Jurkat, Clone E6-1 (cell line): ENCODE measurements around the gene LRMDA.

ENCODE experiments used
- DNase-seq: peaks from one replicate; pipeline ENCODE4 v3.0.0-alpha.2; 2011; ENCODE audit warnings: low read depth, low spot score
- H3K4me3 ChIP-seq: 2 replicates; pipeline ENCODE4 v1.5.1; 2011; ENCODE audit warnings: mild to moderate bottlenecking, low read length, control low read depth, moderate library complexity

LRMDA gene

DNA sequence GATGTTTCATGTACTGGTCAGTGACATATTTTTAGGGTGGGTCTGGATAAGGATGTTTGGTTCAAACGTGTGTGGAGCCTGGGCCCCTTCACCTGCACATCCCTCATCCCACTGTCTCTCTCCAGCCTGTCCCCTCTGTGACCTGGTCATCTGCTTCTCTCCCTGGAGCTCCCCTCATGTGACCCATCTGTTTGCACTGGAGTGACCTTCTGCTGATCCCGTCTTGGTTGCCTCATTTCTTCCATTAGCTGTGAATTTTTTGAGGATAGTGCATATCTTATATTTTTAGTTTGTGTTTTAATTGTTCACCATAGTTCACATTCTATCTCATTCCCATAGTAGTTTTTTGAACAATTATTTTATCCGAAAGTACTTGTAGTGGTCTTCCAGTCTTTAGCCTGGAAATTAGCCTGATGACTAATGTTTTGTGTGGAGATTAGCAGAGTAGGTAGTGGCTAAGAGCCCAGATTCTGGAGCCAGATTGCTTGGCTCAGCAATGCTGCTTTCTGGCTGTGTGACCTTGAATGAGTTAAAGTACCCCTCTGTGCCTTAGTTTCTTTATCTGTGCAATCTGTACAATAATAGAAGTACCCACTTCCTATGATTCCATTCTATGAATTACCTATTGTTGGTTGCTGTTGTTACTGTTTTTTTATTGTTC, 224.5 kb downstream of the LRMDA start:
- no peak for DNase-seq
- H3K4me3 ChIP-seq, result no peak overlapping the region

DNA sequence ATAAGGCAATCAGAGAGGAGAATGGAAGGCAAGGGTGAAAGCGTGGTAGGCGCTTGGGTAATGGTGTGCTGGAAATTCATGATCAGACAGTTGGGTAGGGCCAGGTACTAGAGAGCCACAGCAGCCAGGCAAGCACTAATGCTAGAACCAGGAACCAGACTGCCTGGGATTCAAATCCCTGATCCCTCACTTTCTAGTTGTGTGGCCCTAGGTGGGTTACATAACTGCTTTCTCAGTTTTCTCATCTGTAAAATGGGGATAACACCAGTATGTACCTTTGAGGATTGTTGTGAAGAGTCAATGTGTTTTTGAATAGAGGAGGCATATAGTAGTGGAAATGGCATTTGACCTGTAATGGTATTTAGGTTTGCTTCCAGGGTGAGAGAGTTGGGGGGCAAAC, 225.9 kb downstream of the LRMDA start:
- H3K4me3 ChIP-seq, result no peak overlapping the region
- DNase-seq, result no peak

DNA sequence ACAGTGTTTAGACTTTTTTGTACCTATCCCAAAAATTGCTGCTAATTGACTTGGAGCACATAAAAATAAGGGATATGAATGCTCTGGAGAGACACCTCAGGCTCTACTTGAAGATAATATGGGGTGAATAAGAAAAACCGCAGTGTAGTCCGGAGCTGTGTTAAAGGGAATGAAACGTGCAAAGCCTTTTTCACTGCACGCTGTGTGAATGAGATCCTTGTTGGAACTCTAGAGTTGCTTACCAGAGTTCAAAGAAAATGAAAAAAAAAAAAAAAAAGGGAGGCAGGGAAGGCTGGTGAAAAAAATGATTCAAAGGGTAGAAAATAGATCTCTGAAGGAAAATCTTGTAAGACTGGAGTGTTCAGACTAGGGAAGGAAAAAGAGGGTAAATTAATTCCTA, 226.6 kb downstream of the LRMDA start:
- H3K4me3 ChIP-seq, result no peak overlapping the region
- DNase-seq, result no peak

DNA sequence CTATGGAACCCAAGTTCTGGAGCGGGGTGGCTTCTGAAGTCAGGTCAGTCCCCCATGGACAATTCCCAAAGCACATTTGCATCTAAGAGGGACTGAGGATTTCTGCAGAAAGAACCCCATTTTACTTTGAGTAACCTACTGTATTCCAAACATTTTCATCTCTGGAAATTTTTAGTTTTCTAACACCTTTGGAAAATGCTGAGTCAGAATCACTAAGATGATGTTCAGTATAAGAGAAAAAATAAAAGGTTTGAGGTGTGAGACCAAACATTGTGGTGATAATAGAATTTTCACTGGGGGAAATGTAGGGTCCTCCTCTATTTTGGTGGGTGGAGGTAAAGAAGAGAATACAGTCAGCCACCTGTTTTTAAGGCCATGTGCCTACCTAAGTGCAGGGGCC, 227.1 kb downstream of the LRMDA start:
- DNase-seq, result no peak
- H3K4me3 ChIP-seq, result no peak overlapping the region

DNA sequence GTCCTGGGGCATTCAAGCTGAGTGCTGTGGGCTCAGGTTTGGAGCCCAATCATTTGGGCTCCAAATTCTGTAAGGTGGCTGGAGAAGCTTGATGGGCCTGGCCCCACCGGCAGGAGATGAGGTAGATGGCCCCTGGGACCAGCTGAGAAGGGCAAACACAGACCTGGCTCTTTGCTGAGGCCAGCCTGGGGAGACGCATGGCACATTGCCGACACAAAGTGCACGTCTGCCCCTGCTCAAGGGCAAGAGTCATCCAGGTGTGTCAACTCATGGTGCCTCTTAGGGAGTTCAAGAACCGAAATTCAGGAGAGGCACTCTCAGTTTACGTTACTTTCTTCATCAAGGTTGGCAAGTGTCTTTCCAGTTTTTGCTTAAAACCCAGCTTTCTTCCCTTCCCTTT, 227.5 kb downstream of the LRMDA start:
- H3K4me3 ChIP-seq, result no peak overlapping the region
- no peak for DNase-seq

DNA sequence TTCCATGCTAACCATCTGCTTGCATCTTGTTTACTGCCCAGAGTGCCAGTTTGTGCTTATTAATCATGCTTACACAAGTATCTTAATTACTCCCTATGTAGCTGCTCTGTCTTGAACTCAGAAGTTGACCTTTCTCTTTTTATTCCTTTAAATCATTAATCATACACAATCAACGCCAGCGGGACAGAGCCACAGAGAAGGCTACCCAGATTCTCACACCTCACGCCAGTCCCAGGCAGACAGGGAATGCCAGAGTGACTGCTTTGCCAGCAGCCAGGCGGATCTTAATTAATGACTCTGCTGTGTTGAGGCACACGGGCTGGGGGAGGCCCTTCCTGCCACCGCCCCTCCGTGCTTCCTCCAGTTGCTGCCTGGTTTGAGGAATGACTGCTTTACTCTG, 229.4 kb downstream of the LRMDA start:
- H3K4me3 ChIP-seq, result no peak overlapping the region
- no peak for DNase-seq

DNA sequence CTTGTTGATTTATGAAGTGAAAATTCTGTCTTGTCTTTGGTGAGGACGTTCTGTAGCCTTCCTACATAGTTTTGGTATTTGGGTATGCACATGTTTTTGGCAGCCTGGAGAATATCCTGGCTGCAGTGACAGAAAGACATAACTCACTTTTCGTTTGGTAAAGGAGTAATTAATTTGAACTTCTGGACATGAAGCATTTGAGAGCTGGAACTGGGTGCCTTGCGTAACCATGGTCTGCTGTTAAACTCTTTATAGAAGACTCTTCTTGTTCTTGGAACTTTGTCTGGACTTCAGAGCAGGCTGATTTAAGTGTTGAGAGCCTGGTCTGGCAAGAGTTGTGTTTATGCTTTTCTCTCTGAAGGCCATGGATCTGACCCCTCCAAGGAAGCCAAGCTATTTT, 231.3 kb downstream of the LRMDA start:
- DNase-seq, result no peak
- no peak overlapping the region for H3K4me3 ChIP-seq

DNA sequence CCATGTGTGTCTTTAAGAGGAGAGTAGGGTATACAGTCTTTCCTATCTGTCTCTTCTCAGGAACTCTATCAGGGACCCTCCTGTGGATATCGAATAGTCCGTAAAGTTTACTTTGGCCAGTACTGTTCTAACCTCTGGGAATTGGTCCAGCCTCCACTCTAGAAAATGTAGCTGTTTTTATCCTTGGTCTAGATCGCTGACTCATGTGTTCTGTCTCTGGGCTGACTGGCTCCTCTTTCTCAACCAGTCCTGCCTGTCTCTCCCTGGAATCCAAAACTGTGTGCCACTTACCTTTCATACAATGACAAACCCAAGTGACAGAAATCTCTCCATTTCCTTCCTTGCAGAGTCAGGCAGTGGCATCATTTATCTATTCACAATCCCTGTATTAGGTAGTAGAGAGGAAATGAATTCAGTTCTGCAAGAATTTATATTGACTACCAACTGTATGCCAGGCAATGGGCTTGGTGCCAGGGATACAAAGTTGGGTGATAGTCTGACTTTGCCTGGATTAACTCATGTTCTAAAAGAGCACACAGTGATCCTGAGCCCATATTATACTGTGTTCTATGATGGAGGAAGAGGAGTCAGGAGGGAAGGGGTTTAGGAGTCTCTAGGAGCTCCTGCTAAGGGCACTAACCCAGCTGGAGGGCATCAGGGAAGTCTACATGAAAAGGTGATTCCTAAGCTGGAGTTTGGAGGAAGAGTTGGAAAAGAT, 232.7 kb downstream of the LRMDA start:
- no peak for DNase-seq
- H3K4me3 ChIP-seq, result no peak overlapping the region

DNA sequence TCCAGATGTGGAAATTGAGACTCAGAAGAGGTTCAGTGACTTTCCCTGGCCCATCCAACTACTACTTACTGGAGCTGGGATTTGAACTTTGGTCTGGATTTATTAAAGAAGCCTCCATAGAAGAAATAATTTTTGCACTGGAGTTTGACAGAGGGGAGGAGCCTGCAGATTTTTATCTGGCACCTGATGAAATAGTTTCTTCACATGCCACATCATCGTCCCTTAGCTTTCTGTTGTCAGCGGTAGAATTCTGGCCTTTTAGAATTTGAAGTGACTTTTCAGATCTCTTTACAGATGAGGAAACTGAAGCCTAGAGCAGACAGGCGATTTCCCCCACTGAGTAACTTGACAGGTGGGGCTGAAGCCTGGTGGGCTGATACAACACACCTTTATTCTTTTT, 233.5 kb downstream of the LRMDA start:
- no peak for DNase-seq
- H3K4me3 ChIP-seq, result no peak overlapping the region

DNA sequence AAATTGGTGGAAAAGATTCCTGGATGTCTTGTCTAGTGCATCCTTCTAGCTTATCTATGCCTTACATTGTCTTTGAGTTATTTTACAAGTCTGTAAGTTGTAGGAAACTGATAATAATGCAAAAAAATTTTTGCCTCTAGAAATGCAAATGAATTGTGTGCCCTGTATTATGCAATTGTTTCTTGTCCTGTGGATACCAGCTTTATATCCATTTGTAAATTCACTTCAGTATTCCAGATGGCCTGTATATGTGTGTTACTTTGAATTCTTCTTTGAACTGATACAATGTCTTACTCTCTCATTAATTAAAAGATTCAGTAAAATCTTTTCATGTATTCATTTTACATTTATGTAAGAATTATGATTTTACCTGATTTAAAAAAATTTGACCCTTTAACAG, 234.3 kb downstream of the LRMDA start:
- no peak for DNase-seq
- H3K4me3 ChIP-seq, result no peak overlapping the region

DNA sequence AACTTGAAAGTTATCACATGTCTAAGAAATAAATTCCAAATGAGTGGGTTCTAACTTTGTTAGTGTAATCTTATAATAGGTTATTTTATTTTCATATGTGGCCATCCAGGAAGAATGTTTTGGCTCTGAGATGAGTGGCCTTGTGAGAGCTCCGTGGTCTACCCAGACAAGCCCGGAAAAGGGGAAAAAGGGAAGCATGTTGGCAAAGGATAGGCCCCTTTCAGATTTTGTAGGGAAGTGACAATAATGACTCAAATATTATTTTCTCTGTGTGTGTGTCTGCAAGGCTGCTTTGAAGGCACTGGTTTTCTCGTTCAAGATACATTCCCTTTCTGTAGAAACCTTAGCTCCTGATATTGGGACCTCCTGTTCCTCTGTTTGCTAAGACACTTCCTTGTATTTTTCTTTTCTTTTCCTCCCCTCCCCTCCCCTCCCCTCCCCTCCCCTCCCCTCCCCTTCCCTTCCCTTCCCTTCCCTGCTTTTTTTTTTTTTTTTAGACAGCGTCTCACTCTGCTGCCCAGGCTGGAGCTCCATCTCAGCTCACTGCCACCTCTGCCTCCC, 240.8 kb downstream of the LRMDA start:
- DNase-seq, result no peak
- no peak overlapping the region for H3K4me3 ChIP-seq

DNA sequence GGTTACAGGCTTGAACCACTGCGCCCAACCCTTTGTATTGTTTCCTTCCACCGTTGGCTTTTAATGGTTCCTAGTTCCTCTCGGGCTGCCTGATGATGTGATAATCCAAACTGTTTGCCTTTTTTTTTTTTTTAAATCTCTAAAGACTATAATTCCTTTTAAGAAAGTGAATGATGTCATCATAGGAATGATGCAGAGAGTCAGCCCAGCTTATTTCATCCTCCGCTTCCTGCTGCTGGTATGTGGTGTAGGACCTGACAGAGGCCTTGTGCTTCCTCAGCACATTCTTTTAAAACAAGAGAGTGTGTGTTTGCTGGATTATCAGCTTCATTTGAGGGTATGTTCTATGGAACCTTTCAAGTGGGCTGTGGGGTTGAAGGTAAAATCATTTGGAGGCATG, 241.4 kb downstream of the LRMDA start:
- no peak overlapping the region for H3K4me3 ChIP-seq
- no peak for DNase-seq

DNA sequence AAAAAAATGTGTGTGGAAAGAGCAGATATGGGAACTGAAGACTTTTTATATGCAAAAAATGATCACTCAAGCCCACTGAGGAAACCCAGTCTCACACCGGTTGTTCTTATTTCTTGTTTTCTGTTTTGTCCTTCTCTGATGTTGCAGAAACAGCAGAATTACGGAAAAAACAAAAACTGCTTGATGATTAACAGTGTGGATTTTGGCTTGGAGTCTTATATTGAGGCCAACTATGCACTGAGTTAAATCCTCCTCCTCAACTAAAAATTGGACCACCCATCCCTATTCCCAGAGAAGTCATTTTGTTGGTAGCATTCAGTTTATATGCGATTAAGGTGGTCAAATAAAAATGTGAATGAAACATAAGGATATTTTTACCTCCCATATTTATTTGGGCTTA, 246.1 kb downstream of the LRMDA start:
- no peak for DNase-seq
- H3K4me3 ChIP-seq, result no peak overlapping the region

DNA sequence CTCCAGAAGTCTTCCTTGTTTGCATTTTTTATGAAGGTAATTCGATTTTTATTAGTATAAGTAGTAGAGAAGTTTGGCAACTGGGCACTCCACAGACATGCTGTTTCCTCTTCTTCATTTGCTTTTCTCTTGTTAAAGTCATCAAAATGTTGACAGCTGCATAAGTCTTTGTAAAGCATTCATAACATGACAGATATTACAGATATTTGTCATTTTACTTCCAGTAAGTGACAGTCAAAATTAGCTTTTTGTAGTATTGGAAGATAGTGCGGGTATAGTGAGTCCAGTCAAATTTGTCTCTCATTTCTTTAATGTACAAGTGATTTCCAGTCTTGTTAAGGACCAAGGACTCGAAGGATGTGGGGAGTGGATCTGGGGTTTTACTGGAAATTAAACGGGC, 247.1 kb downstream of the LRMDA start:
- H3K4me3 ChIP-seq, result no peak overlapping the region
- DNase-seq, result no peak

DNA sequence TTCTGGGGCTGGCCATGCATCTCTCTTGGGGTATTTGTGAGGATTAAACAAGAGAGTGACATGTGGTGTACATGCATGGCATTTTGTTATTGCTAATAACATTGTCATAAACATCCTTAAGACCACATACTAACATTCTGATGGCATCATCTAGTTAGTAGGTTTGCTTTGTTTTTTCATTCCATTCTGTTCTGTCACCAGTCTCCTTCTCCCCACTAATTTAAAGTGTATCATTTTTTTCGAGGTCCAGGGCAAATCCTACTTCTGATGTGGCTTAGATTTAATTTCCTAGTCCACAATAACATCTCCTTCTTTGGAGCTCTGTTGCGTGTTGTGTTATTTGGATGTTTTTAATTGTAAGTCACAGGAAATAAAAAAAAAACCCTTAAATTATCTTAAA, 248.1 kb downstream of the LRMDA start:
- no peak for DNase-seq
- no peak overlapping the region for H3K4me3 ChIP-seq

DNA sequence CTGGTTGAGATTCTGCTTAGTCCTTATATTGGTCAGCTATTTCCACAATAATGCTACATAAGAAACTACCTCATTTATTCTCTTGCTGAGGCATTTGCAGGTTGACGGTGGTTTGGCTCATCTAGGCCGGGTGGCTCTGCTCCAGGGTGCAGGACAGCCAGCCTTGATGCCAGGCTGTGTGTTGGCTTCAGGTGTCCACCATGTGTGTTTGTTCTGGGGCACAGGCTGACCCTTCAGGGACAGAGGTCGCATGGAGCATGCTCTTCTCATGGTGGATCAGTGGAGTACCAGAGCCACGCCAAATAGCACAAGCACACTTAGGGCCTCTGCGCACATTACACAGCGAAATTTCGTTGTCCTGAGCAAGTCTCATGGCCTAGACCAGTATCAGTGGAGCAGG, 249.9 kb downstream of the LRMDA start:
- no peak for DNase-seq
- H3K4me3 ChIP-seq, result no peak overlapping the region

DNA sequence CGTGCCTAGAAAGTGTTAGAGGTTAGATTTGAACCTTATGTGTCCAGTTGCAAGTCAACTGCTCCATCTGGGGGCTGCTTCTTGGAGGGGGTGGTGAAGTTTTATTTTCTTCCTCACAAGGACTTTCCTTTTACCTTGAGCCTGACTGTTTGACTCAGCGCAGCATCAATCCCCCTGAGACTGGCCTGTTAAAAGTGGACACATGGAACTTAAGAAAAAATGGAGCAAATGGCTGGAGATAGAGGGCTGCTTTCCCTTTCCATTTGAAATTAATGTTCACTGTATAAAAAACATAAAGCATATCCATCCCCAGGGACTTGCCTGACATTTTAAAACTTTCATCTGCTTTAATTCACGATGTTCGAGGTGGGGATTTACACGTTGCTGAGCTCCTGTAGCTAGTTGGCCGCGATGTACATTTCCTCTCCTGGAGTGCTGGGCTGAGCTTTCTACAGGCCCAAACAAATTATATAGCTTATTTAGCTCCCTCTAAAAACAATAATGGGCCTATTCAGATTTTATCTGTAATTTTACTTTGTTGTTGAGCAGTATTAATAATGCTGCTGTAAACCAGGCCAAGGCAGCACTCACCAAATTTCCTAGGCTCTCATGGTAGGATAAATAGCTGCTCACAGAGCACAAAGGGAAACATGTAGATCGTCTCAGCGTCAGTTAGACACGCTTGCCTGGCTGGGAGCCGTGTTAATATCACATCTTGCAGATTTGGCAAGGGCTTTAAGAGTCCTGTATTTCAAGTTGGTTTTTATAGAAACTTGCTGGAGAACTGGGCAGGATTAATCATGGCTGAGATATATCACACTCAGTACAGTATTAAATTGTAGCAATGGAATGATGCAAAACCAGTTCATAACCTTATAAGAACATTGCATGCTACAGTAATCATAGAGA, 251.5 kb downstream of the LRMDA start:
- H3K4me3 ChIP-seq, result no peak overlapping the region
- DNase-seq, result no peak

DNA sequence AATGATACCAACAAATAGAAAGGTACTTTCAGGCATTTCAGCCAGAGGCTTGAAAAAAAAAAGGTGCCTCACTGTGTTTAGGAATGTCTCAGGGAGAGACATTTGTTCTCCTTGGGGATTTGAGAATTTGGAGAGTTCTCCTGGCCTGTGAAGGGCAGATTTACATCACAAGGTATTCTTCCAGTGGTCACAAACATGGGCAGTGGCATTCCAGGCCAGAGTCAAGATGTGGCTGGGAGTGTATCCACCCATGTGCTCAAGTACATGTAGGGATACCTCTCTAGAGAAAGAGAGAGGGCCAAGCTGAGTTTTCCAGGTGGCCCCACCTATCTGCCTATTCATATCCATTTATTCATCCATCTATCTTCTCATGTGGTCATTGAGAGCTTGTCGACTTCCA, 253.8 kb downstream of the LRMDA start:
- no peak overlapping the region for H3K4me3 ChIP-seq
- no peak for DNase-seq

DNA sequence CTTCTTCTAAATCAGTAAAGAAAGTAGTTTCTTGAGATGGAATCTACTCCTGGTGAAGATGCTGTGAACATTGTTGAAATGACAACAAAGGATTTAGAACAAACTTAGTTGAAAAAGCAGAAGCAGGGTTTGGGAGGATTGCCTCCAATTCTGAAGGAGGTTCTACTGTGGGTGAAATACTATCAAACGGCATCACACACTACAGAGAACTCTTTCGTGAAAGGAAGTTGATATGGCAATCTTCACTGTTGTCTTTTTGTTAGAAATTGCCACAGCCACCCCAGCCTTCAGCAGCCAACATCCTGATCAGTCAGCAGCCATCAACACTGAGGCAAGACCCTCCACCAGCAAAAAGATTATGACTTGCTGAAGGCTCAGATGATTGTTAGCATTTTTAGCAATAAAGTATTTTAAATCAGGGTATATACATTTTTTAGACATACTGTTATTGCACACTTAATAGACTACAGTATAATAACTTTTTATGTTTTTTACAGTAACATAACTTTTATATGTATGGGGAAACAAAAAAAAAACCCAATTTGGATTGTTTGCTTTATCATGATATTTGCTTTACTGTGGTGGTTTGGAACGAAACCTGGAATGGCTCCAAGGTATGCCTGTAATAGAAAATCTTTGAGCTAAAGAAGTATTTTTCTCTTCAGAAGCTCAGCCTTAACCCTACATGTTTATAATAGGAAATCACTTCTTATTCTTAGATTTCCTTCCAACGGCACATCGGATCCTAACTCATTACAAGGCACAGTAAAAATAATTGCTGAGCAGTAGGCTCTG, 257.3 kb downstream of the LRMDA start:
- DNase-seq, result no peak
- no peak overlapping the region for H3K4me3 ChIP-seq
